ENCODE measurements around the gene DHRS7B. TPM values are rescaled to one million over a fixed set of nuclear protein-coding genes. Genes with fewer than 3 reads are reported as not detected.
"Not testable (repeated sequence)": the region's sequence is repeated elsewhere in the genome, so short reads cannot be mapped to it uniquely, and the experiment has no call there.

DHRS7B gene
- total RNA-seq, 1 experiment from 2014 or later: 30.0 TPM

DNA sequence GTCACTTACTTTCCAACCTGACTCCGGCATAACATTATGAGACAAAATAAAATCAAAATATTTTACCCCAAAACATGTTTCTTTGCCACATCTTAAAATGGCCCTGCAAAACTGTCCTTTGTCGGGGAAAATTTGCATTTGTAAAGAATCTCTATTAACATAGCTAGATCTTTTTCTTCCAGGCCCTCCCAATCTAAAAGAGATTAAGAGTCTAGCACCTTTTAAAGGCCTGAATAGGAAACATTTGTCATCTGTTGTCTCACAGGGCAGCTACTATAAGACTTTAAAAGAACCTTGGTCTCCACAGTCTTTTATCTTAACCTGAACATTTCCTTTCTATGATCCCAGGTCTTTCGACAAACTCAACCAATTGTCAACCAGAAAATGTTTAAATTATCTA, 18.1 kb upstream of the DHRS7B start:
- no peaks in the 10 kb centered on the region for H3K4me1 ChIP-seq
- no peaks in the 10 kb centered on the region for H3K9me3 ChIP-seq
- H3K27ac Mint-ChIP-seq (ENCODE audit: unreplicated experiment): no peak overlapping the region
- H3K36me3 ChIP-seq (ENCODE audit: control insufficient read depth, insufficient read depth, low read length): no peaks in the 10 kb centered on the region
- ChIA-PET CTCF (interaction anchor here (0.8 kb wide), 1 partner anchor 11 kb away, joined by 3 read pairs; no protein-coding TSS in a partner anchor), POLR2A (no interaction called here)
- no peaks in the 10 kb centered on the region for H3K27me3 ChIP-seq (replicated peaks; ENCODE audit: control insufficient read depth, insufficient read depth, low read length)
- no peaks in the 10 kb centered on the region for H3K27me3 Mint-ChIP-seq (ENCODE audit: insufficient read depth, unreplicated experiment)
- no peaks in the 10 kb centered on the region for H3K36me3 Mint-ChIP-seq (ENCODE audit: insufficient read depth, unreplicated experiment)
- no peaks in the 10 kb centered on the region for H3K9me3 Mint-ChIP-seq (ENCODE audit: unreplicated experiment)
- BruUV-seq (replicated peaks): no TSS peak
- H3K4me3 Mint-ChIP-seq (ENCODE audit: unreplicated experiment): no peak overlapping the region
- TF ChIP-seq, protein P1, sequence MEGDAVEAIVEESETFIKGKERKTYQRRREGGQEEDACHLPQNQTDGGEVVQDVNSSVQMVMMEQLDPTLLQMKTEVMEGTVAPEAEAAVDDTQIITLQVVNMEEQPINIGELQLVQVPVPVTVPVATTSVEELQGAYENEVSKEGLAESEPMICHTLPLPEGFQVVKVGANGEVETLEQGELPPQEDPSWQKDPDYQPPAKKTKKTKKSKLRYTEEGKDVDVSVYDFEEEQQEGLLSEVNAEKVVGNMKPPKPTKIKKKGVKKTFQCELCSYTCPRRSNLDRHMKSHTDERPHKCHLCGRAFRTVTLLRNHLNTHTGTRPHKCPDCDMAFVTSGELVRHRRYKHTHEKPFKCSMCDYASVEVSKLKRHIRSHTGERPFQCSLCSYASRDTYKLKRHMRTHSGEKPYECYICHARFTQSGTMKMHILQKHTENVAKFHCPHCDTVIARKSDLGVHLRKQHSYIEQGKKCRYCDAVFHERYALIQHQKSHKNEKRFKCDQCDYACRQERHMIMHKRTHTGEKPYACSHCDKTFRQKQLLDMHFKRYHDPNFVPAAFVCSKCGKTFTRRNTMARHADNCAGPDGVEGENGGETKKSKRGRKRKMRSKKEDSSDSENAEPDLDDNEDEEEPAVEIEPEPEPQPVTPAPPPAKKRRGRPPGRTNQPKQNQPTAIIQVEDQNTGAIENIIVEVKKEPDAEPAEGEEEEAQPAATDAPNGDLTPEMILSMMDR (IDR thresholded peaks at IDR 0.05; ENCODE audit: insufficient read depth in 1 of 2, low read depth in 1 of 2, low read length in 1 of 2, severe bottlenecking in 1 of 2, unreplicated experiment in 1 of 2): no peak
- intact Hi-C loops (cut with micrococcal nuclease; ENCODE audit: unreplicated experiment): no loop called here
- H3K4me3 ChIP-seq (ENCODE audit: low read depth, low read length): no peak overlapping the region
- no peak for DNase-seq
- H3K4me1 Mint-ChIP-seq (ENCODE audit: low read depth, unreplicated experiment): peaks cover 9% of the 10 kb centered on the region

DNA sequence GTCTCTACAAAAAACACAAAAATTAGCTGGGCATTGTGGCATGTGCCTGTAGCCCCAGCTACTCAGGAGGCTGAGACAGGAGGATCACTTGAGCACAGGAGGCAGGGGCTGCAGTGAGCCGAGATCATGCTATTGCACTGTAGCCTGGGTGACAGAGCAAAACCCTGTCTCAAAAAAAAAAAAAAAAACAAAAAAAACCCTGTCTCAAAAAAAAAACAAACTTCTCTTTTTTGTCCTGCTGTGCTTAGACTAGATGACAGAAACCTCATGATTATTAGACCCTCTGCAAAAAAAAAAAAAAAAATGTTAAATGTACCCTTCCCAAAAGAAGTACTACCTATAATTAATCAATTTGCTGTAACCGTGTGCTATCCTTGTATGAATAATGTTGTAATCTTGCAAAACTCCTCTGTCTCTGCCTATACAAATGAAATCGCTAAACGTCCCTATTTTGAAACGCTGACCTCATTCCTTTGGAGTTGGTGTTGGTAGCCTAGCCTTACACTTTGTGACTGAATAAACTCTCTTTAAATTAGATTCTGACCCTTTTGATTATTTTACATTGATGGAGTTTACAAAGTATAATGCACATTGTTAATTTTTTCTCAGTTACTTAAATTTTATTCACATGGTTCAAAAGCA, 13.6 kb upstream of the DHRS7B start:
- H3K9me3 Mint-ChIP-seq (ENCODE audit: unreplicated experiment): no peaks in the 10 kb centered on the region
- POLR2A ChIA-PET: no interaction called here
- no TSS peak for BruUV-seq (replicated peaks)
- Histone ChIP-seq H3K4me1 (no peaks in the 10 kb centered on the region), H3K9me3 (no peaks in the 10 kb centered on the region), H3K27me3 (replicated peaks; ENCODE audit: control insufficient read depth, insufficient read depth, low read length) (no peaks in the 10 kb centered on the region), H3K36me3 (ENCODE audit: control insufficient read depth, insufficient read depth, low read length) (no peaks in the 10 kb centered on the region), H3K4me3 (ENCODE audit: low read depth, low read length) (no peak overlapping the region)
- intact Hi-C loops (cut with micrococcal nuclease; ENCODE audit: unreplicated experiment): no loop called here
- no peaks in the 10 kb centered on the region for H3K36me3 Mint-ChIP-seq (ENCODE audit: insufficient read depth, unreplicated experiment)
- CTCF ChIA-PET: no interaction called here
- TF ChIP-seq, protein P1 (IDR thresholded peaks at IDR 0.05; ENCODE audit: insufficient read depth in 1 of 2, low read depth in 1 of 2, low read length in 1 of 2, severe bottlenecking in 1 of 2, unreplicated experiment in 1 of 2): no peak
- no peaks in the 10 kb centered on the region for H3K27me3 Mint-ChIP-seq (ENCODE audit: insufficient read depth, unreplicated experiment)
- no peaks in the 10 kb centered on the region for H3K4me1 Mint-ChIP-seq (ENCODE audit: low read depth, unreplicated experiment)
- no peak overlapping the region for H3K4me3 Mint-ChIP-seq (ENCODE audit: unreplicated experiment)
- DNase-seq: no peak
- H3K27ac Mint-ChIP-seq (ENCODE audit: unreplicated experiment): no peak overlapping the region

DNA sequence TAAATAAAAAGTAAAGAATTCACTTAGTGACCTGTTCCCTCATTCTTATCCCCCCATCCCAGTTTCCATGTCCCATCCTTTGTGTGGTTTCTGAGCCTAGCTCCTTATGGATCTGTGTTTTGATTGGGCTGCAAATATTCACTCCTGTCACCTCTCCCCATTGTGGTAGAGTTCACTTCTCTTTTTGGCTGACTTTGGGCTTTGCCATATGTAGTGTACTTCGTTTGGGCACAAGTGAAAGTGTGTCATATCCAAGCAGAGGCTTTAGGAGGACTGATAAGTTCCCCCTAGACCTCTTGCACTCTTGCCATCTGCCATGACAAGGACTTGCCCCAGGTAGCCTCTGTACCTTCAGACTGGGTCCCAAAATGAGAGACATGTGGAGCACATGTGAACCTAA, 13.0 kb upstream of the DHRS7B start:
- H3K9me3 Mint-ChIP-seq (ENCODE audit: unreplicated experiment): no peaks in the 10 kb centered on the region
- no peak for DNase-seq

DNA sequence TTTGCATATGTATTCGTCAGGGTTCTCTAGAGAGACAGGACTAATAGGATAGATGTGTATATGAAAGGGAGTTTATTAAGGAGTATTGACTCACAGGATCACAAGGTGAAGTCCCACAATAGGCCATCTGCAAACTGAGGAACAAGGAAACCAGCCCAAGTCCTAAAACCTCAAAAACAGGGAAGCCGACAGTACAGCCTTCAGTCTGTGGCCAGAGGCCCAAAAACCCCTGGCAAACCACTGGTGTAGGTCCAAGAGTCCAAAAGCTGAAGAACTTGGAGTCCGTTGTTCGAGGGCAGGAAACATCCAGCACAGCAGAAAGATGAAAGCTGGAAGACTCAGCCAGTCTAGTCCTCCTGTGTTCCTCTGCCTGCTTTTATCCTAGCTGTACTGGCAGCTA, 12.0 kb upstream of the DHRS7B start:
- CTCF ChIA-PET; H3K27ac Mint-ChIP-seq (ENCODE audit: unreplicated experiment); H3K9me3 Mint-ChIP-seq (ENCODE audit: unreplicated experiment); H3K36me3 Mint-ChIP-seq (ENCODE audit: insufficient read depth, unreplicated experiment); H3K4me1 ChIP-seq; H3K27me3 ChIP-seq (replicated peaks; ENCODE audit: control insufficient read depth, insufficient read depth, low read length); BruUV-seq (replicated peaks); H3K4me3 ChIP-seq (ENCODE audit: low read depth, low read length); H3K4me3 Mint-ChIP-seq (ENCODE audit: unreplicated experiment); H3K36me3 ChIP-seq (ENCODE audit: control insufficient read depth, insufficient read depth, low read length); DNase-seq; H3K4me1 Mint-ChIP-seq (ENCODE audit: low read depth, unreplicated experiment); H3K9me3 ChIP-seq; H3K27me3 Mint-ChIP-seq (ENCODE audit: insufficient read depth, unreplicated experiment); POLR2A ChIA-PET: not testable (repeated sequence)
- intact Hi-C loops (cut with micrococcal nuclease; ENCODE audit: unreplicated experiment): loop anchor here (5.0 kb wide), 2 partner anchors 113 to 338 kb away; no protein-coding TSS in a partner anchor

More for the DNA sequence above, 13.0 kb upstream of the DHRS7B start:
- ChIA-PET POLR2A (no interaction called here), CTCF (no interaction called here)
- Histone ChIP-seq H3K27me3 (replicated peaks; ENCODE audit: control insufficient read depth, insufficient read depth, low read length) (no peaks in the 10 kb centered on the region), H3K36me3 (ENCODE audit: control insufficient read depth, insufficient read depth, low read length) (no peaks in the 10 kb centered on the region), H3K9me3 (no peaks in the 10 kb centered on the region), H3K4me3 (ENCODE audit: low read depth, low read length) (no peak overlapping the region), H3K4me1 (no peaks in the 10 kb centered on the region)
- Mint-ChIP-seq H3K4me1 (ENCODE audit: low read depth, unreplicated experiment) (no peaks in the 10 kb centered on the region), H3K36me3 (ENCODE audit: insufficient read depth, unreplicated experiment) (no peaks in the 10 kb centered on the region), H3K27ac (ENCODE audit: unreplicated experiment) (no peak overlapping the region), H3K27me3 (ENCODE audit: insufficient read depth, unreplicated experiment) (no peaks in the 10 kb centered on the region), H3K4me3 (ENCODE audit: unreplicated experiment) (no peak overlapping the region)
- intact Hi-C loops (cut with micrococcal nuclease; ENCODE audit: unreplicated experiment): no loop called here
- TF ChIP-seq, protein P1 (IDR thresholded peaks at IDR 0.05; ENCODE audit: insufficient read depth in 1 of 2, low read depth in 1 of 2, low read length in 1 of 2, severe bottlenecking in 1 of 2, unreplicated experiment in 1 of 2): no peak
- no TSS peak for BruUV-seq (replicated peaks)
